Measurements from ENCODE around the gene USP6NL. TPM values are rescaled to one million over a fixed set of nuclear protein-coding genes. Genes with fewer than 3 reads are reported as not detected.

Gene USP6NL
- total and polyA plus RNA-seq, 7 donors: 9.2 to 11.4 (median 10.8) TPM

GRCh38 chr10:11602919-11603523, 8.4 kb downstream of the USP6NL start:
- TF ChIP-seq CTCF (IDR thresholded peaks at IDR 0.05): no peak
- no peaks in the 10 kb centered on the region for H3K9me3 ChIP-seq
- no peaks in the 10 kb centered on the region for H3K4me1 ChIP-seq
- no peak overlapping the region for H3K27ac ChIP-seq
- no peak overlapping the region for H3K4me3 ChIP-seq
- intact Hi-C loops (cut with DNase I): no loop called here
- DNase-seq: no peak
- 24 to 56% methylated on average over 7 of the region's 7 CpGs for WGBS, 2 donors
- H3K36me3 ChIP-seq: no peaks in the 10 kb centered on the region
- H3K27me3 ChIP-seq: no peaks in the 10 kb centered on the region

- intact Hi-C loops (cut with DNase I): no loop called here
- H3K27me3 ChIP-seq: no peaks in the 10 kb centered on the region
- WGBS, 2 donors: 75 to 76% methylated on average over 7 of the region's 7 CpGs
Observed at GRCh38 chr10:11602358-11602757, 9.1 kb downstream of the USP6NL start.

GRCh38 chr10:11601670-11602069, 9.8 kb downstream of the USP6NL start:
- WGBS, 2 donors: 52 to 72% methylated on average over 1 of the region's 1 CpG
- Histone ChIP-seq H3K27ac (no peak overlapping the region), H3K27me3 (no peaks in the 10 kb centered on the region), H3K4me3 (no peak overlapping the region), H3K9me3 (no peaks in the 10 kb centered on the region), H3K36me3 (no peaks in the 10 kb centered on the region), H3K4me1 (no peaks in the 10 kb centered on the region)
- TF ChIP-seq EP300 (IDR thresholded peaks at IDR 0.05) (no peak), CTCF (IDR thresholded peaks at IDR 0.05) (no peak), POLR2A (IDR thresholded peaks at IDR 0.05) (no peak), POLR2AphosphoS5 (IDR thresholded peaks at IDR 0.05) (no peak)
- DNase-seq: no peak
- intact Hi-C loops (cut with DNase I): no loop called here

More at GRCh38 chr10:11602358-11602757, 9.1 kb downstream of the USP6NL start:
- no peak for DNase-seq
- no peak overlapping the region for H3K27ac ChIP-seq
- no peaks in the 10 kb centered on the region for H3K9me3 ChIP-seq
- no peaks in the 10 kb centered on the region for H3K4me1 ChIP-seq
- TF ChIP-seq EP300 (IDR thresholded peaks at IDR 0.05) (no peak), CTCF (IDR thresholded peaks at IDR 0.05) (no peak), POLR2A (IDR thresholded peaks at IDR 0.05) (no peak), POLR2AphosphoS5 (IDR thresholded peaks at IDR 0.05) (no peak)
- no peaks in the 10 kb centered on the region for H3K36me3 ChIP-seq
- H3K4me3 ChIP-seq: no peak overlapping the region

DNA sequence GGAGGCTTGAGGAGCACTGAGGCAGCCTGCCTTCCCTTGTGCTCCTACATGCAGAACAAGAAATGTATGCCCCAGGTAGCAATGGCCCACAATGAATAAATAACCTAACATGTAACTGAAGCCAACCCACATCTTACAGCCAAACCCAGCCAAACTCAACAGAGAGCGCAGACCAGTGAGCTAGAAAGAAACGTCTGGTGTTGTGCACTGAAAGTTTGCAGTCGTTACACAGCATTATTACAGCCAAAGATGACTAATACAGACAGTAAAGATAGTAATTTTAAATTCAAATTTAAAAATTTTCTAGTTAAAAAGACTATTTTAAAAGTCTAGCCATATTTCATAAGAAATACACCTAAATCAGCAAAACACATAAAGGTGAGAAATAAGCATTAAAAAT, 11.2 kb downstream of the USP6NL start:
- 82 to 92% methylated on average over 3 of the region's 3 CpGs for WGBS, 2 donors
- Histone ChIP-seq H3K4me1 (no peaks in the 10 kb centered on the region), H3K27me3 (no peaks in the 10 kb centered on the region), H3K27ac (no peak overlapping the region), H3K4me3 (no peak overlapping the region), H3K36me3 (no peaks in the 10 kb centered on the region), H3K9me3 (no peaks in the 10 kb centered on the region)
- no peak for DNase-seq
- TF ChIP-seq POLR2AphosphoS5 (IDR thresholded peaks at IDR 0.05) (no peak), POLR2A (IDR thresholded peaks at IDR 0.05) (no peak), EP300 (IDR thresholded peaks at IDR 0.05) (no peak), CTCF (IDR thresholded peaks at IDR 0.05) (no peak)
- intact Hi-C loops (cut with DNase I): no loop called here

Measured in sigmoid colon (tissue), 7 donors.